Measurements from ENCODE around the gene ENOX1. TPM values are rescaled to one million over a fixed set of nuclear protein-coding genes. Genes with fewer than 3 reads are reported as not detected.

The ENOX1 gene
- total RNA-seq, 3 donors from 2014 or later (not counting 1 experiment from before 2014, with no cell fraction given) = not detected

DNA sequence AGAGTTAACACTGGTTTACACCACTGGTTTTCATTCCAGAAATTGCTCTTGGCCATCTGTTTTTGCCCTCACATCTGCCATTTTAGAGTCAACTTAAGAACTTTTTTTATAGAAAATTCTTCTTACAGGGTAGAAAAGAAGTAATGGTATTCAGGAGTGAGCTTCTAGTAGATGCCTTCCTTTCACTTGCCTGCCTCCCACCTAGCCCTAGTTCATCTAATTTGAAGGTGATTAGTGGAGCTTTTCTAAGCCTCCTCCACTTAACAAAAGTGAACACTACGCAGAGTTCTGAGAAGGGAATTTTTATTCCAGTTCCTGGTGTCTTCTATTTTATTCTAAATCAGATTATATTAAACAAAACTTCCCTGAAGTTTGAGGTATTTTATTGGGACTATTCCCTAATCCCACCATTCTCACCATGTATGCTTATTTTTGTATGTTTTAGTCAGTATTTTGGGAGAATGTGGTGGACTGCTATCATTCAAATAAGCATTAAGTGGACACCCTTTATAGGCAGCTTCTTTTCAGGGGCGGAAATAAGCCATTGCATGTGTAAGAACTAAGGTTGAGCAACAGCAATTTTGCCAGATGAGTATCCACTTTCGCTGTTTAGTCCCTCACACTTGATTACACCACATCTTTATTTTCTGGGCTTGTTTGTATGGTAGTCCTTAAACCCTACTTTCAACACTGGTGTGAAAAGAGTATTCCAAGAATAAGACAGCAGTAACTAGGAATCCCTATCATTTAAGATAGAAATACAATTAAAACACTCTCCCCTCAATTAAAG, 156.9 kb downstream of the ENOX1 start:
- Mint-ChIP-seq H3K4me1 (no peaks in the 10 kb centered on the region), H3K4me3 (no peak overlapping the region), H3K27me3 (ENCODE audit: low read depth in 2 of 2) (peaks cover 4 to 12% of the 10 kb centered on the region in 2 donors), H3K27ac (no peak overlapping the region), H3K9me3 (peaks cover 3 to 5% of the 10 kb centered on the region in 2 donors), H3K36me3 (no peaks in the 10 kb centered on the region)
- intact Hi-C loops (cut with micrococcal nuclease) = no loop called here
- Histone ChIP-seq H3K27ac (ENCODE audit: low read length) (no peak overlapping the region), H3K36me3 (ENCODE audit: control insufficient read depth, insufficient read depth, low read length) (no peaks in the 10 kb centered on the region), H3K27me3 (ENCODE audit: control insufficient read depth, insufficient read depth, low read length) (no peaks in the 10 kb centered on the region), H3K4me1 (ENCODE audit: control insufficient read depth, insufficient read depth, low read length) (no peaks in the 10 kb centered on the region), H3K9me3 (ENCODE audit: control insufficient read depth, insufficient read depth, low read length) (no peaks in the 10 kb centered on the region), H3K4me3 (ENCODE audit: low read length) (no peak overlapping the region)
- ATAC-seq (no peak), DNase-seq (no peak)
- TF ChIP-seq, protein P1, sequence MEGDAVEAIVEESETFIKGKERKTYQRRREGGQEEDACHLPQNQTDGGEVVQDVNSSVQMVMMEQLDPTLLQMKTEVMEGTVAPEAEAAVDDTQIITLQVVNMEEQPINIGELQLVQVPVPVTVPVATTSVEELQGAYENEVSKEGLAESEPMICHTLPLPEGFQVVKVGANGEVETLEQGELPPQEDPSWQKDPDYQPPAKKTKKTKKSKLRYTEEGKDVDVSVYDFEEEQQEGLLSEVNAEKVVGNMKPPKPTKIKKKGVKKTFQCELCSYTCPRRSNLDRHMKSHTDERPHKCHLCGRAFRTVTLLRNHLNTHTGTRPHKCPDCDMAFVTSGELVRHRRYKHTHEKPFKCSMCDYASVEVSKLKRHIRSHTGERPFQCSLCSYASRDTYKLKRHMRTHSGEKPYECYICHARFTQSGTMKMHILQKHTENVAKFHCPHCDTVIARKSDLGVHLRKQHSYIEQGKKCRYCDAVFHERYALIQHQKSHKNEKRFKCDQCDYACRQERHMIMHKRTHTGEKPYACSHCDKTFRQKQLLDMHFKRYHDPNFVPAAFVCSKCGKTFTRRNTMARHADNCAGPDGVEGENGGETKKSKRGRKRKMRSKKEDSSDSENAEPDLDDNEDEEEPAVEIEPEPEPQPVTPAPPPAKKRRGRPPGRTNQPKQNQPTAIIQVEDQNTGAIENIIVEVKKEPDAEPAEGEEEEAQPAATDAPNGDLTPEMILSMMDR (IDR thresholded peaks at IDR 0.05) = no peak
- WGBS (ENCODE audit: insufficient coverage) = 86% methylated on average over 1 of the region's 3 CpGs

DNA sequence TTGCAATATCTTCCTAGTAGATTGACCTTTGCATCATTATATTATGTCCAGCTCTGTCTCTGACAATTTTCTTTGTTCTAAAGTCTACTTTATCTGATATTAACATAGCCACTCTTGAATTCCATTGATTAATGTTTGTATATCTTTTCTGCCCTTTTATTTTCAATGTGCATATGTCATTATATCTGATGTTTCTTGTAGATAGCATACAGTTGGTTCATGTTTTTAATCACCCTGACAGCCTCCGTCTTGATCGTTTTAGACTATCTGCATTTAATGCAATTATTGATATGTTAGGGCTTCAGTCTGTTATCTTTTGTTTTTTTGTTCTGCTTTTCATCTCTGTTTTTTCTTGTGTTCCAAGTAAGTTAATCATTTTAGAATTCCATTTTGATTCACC, 159.8 kb downstream of the ENOX1 start:
- Histone ChIP-seq H3K27ac (ENCODE audit: low read length) (no peak overlapping the region), H3K4me1 (ENCODE audit: control insufficient read depth, insufficient read depth, low read length) (no peaks in the 10 kb centered on the region), H3K9me3 (ENCODE audit: control insufficient read depth, insufficient read depth, low read length) (peaks cover 5% of the 10 kb centered on the region), H3K4me3 (ENCODE audit: low read length) (no peak overlapping the region), H3K27me3 (ENCODE audit: control insufficient read depth, insufficient read depth, low read length) (no peaks in the 10 kb centered on the region), H3K36me3 (ENCODE audit: control insufficient read depth, insufficient read depth, low read length) (no peaks in the 10 kb centered on the region)
- no peak for DNase-seq
- no peak for ATAC-seq
- 100% methylated on average over 2 of the region's 2 CpGs for WGBS (ENCODE audit: insufficient coverage)
- TF ChIP-seq, protein P1 (IDR thresholded peaks at IDR 0.05) = no peak
- Mint-ChIP-seq H3K27ac (no peak overlapping the region), H3K4me1 (no peaks in the 10 kb centered on the region), H3K36me3 (no peaks in the 10 kb centered on the region), H3K9me3 (peaks cover 3 to 6% of the 10 kb centered on the region in 2 donors), H3K4me3 (no peak overlapping the region), H3K27me3 (ENCODE audit: low read depth in 2 of 2) (peaks cover 4 to 7% of the 10 kb centered on the region in 2 donors)
- intact Hi-C loops (cut with micrococcal nuclease) = no loop called here

DNA sequence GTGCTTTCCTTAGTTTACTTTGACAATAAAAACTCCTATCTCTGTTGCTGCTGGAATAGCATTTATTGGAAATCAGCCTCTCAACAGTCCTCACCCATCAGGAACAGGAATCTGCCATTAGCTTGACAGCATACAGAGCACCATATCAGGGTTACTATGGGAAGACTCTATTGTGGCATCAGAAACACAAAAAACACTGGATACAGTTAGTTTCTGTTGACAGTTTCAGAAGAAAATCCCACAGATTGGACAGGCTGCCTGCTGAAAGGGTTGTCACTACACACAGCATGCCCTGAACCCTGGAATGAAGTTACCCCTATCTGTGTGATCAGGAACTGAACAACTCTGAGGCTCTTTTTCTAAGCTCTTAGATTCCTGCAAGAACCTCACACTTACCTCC, 172.7 kb downstream of the ENOX1 start:
- Mint-ChIP-seq H3K4me3 (no peak overlapping the region), H3K9me3 (peaks cover 0 to 2% of the 10 kb centered on the region in 2 donors), H3K27me3 (ENCODE audit: low read depth in 2 of 2) (no peaks in the 10 kb centered on the region), H3K4me1 (no peaks in the 10 kb centered on the region), H3K27ac (no peak overlapping the region), H3K36me3 (no peaks in the 10 kb centered on the region)
- no peaks in the 10 kb centered on the region for H3K4me1 ChIP-seq (ENCODE audit: control insufficient read depth, insufficient read depth, low read length)
- no peaks in the 10 kb centered on the region for H3K36me3 ChIP-seq (ENCODE audit: control insufficient read depth, insufficient read depth, low read length)
- no peak for DNase-seq
- no peak for ATAC-seq
- H3K27me3 ChIP-seq (ENCODE audit: control insufficient read depth, insufficient read depth, low read length) = no peaks in the 10 kb centered on the region
- no peak overlapping the region for H3K4me3 ChIP-seq (ENCODE audit: low read length)
- TF ChIP-seq, protein P1 (IDR thresholded peaks at IDR 0.05) = no peak
- H3K9me3 ChIP-seq (ENCODE audit: control insufficient read depth, insufficient read depth, low read length) = no peaks in the 10 kb centered on the region
- intact Hi-C loops (cut with micrococcal nuclease) = no loop called here
- no peak overlapping the region for H3K27ac ChIP-seq (ENCODE audit: low read length)
